Measurements from ENCODE around the gene RHBG.

RHBG gene

DNA sequence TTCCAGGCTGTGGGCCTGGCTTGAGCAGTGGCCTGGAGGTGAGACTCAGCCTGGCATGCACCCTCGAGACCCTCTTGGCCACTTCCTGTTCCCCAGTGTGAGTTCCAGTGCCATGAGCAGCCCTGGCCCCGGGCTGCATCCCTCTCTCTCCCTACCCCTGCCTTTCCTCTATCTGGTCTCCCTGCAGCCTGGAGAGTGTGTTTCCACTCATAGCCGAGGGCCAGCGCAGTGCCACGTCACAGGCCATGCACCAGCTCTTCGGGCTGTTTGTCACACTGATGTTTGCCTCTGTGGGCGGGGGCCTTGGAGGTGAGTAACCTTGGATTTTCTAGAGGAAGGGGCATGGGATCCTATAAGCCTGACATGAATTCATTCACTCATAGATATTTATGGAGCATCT is 13.6 kb downstream of the RHBG start:
- DNase-seq = no peak
- Histone ChIP-seq H3K4me3 (ENCODE audit: low read depth, low read length) (no peak overlapping the region), H3K36me3 (replicated peaks) (no peaks in the 10 kb centered on the region), H3K27me3 (replicated peaks) (peaks cover 3% of the 10 kb centered on the region), H3K27ac (no peak overlapping the region)
- TF ChIP-seq CTCF (IDR thresholded peaks at IDR 0.05; ENCODE audit: low read depth, low read length, missing control alignments) = no peak
- in situ Hi-C loops (cut with HindIII; ENCODE audit: low pct_ligation_motif_present, low sequenced_read_pairs) = no loop called here

DNA sequence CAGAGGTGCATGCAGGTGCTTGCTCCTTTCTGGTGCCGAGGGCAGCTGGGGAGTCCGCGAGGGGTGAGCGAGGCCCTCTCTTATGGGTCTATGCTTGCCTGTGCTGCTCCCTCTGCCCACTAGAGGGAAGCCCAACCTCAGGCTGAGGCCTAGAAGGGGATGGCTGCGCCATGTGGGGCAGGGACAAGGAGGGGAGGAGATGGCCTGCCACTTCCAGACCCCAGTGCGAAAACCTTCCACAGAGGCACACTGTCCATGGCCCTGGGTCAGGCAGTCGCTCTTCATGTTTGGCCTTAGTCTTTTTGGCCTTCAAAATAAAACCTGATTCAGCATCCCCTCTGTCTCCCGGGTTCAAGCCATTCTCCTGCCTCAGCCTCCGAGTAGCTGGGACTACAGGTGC is 14.0 kb downstream of the RHBG start:
- no peak overlapping the region for H3K4me3 ChIP-seq (ENCODE audit: low read depth, low read length)
- in situ Hi-C loops (cut with HindIII; ENCODE audit: low pct_ligation_motif_present, low sequenced_read_pairs) = no loop called here
- H3K27ac ChIP-seq = no peak overlapping the region
- TF ChIP-seq CTCF (IDR thresholded peaks at IDR 0.05; ENCODE audit: low read depth, low read length, missing control alignments) = peak; percentile 95
- H3K27me3 ChIP-seq (replicated peaks) = peaks cover 8% of the 10 kb centered on the region
- peak; percentile 37 for DNase-seq
- H3K36me3 ChIP-seq (replicated peaks) = no peaks in the 10 kb centered on the region

- no peak for TF ChIP-seq CTCF (IDR thresholded peaks at IDR 0.05; ENCODE audit: low read depth, low read length, missing control alignments)
- no peak for DNase-seq
- no peaks in the 10 kb centered on the region for H3K36me3 ChIP-seq (replicated peaks)
- H3K27me3 ChIP-seq (replicated peaks) = peaks cover 18% of the 10 kb centered on the region
- H3K27ac ChIP-seq = no peak overlapping the region
- no peak overlapping the region for H3K4me3 ChIP-seq (ENCODE audit: low read depth, low read length)
- in situ Hi-C loops (cut with HindIII; ENCODE audit: low pct_ligation_motif_present, low sequenced_read_pairs) = no loop called here
These were observed 15.0 kb downstream of the RHBG start for GRCh38 chr1:156384007-156384406.

DNA sequence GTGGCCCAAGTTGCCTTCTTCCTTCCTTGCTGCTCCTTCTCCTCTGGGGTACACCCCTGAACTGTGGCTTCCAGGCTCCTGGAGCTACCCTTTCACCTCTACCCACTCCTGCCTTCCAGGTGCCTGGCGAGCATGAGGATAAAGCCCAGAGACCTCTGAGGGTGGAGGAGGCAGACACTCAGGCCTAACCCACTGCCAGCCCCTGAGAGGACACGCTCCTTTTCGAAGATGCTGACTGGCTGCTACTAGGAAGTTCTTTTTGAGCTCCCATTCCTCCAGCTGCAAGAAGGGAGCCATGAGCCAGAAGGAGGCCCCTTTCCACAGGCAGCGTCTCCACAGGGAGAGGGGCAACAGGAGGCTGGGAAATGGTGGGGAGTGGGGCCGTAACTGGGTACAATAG is 15.6 kb downstream of the RHBG start:
- TF ChIP-seq CTCF (IDR thresholded peaks at IDR 0.05; ENCODE audit: low read depth, low read length, missing control alignments) = no peak
- peaks cover 24% of the 10 kb centered on the region for H3K27me3 ChIP-seq (replicated peaks)
- no peak overlapping the region for H3K27ac ChIP-seq
- DNase-seq = no peak
- no peak overlapping the region for H3K4me3 ChIP-seq (ENCODE audit: low read depth, low read length)
- no peaks in the 10 kb centered on the region for H3K36me3 ChIP-seq (replicated peaks)
- in situ Hi-C loops (cut with HindIII; ENCODE audit: low pct_ligation_motif_present, low sequenced_read_pairs) = no loop called here

- Histone ChIP-seq H3K27ac (no peak overlapping the region), H3K27me3 (replicated peaks) (peaks cover 31% of the 10 kb centered on the region), H3K4me3 (ENCODE audit: low read depth, low read length) (no peak overlapping the region), H3K36me3 (replicated peaks) (no peaks in the 10 kb centered on the region)
- DNase-seq = peak; percentile 55
- TF ChIP-seq CTCF (IDR thresholded peaks at IDR 0.05; ENCODE audit: low read depth, low read length, missing control alignments) = peak; percentile 95
- in situ Hi-C loops (cut with HindIII; ENCODE audit: low pct_ligation_motif_present, low sequenced_read_pairs) = no loop called here
These were observed 16.6 kb downstream of the RHBG start for GRCh38 chr1:156385534-156386031.
